GM23338 (cell line): ENCODE data around the gene FAM163A. TPM values are rescaled to one million over a fixed set of nuclear protein-coding genes. Genes with fewer than 3 reads are reported as not detected.

Source experiments
- ATAC-seq: fragments of 200-7000 bp; cut with Tn5 transposase; 3 replicates; pipeline ENCODE4 v1.9.1; 2020
- DNase-seq: peaks from one replicate; pipeline ENCODE4 v3.0.0-alpha.2; 2015; ENCODE audit warnings: low spot score
- H2AFZ ChIP-seq: fragments of 200-600 bp; sonication (generic); 2 replicates; pipeline ENCODE4 v1.8.0; 2016; ENCODE audit warnings: antibody characterized with exemption, mild to moderate bottlenecking, moderate library complexity
- H3F3A ChIP-seq: fragments of 200-600 bp; sonication (generic); replicated peaks from 2 replicates; pipeline ENCODE4 v1.8.0; 2017; ENCODE audit warnings: antibody characterized with exemption, mixed run types, low read depth
- H3K27ac ChIP-seq: fragments of 200-600 bp; sonication (generic); 2 replicates; pipeline ENCODE4 v1.6.1; 2016; ENCODE audit warnings: low read depth
- H3K27me3 ChIP-seq: fragments of 200-600 bp; sonication (generic); 2 replicates; pipeline ENCODE4 v1.8.0; 2016; ENCODE audit warnings: mild to moderate bottlenecking, mixed run types, moderate library complexity; ENCODE audit not compliant: insufficient read depth
- H3K36me3 ChIP-seq: fragments of 200-600 bp; sonication (generic); 2 replicates; pipeline ENCODE4 v1.8.0; 2016; ENCODE audit warnings: mild to moderate bottlenecking; ENCODE audit not compliant: insufficient read depth
- H3K4me1 ChIP-seq: fragments of 200-600 bp; sonication (generic); 2 replicates; pipeline ENCODE4 v1.8.0; 2016; ENCODE audit warnings: mild to moderate bottlenecking, moderate library complexity; ENCODE audit not compliant: insufficient read depth
- H3K4me2 ChIP-seq: fragments of 200-600 bp; sonication (generic); 2 replicates; pipeline ENCODE4 v1.7.1; 2017; ENCODE audit warnings: mixed run types
- H3K4me3 ChIP-seq: fragments of 200-600 bp; sonication (generic); 2 replicates; pipeline ENCODE4 v1.6.1; 2016; ENCODE audit warnings: mixed run types
- H3K79me2 ChIP-seq: fragments of 200-600 bp; sonication (generic); replicated peaks from 2 replicates; pipeline ENCODE4 v1.8.0; 2017; ENCODE audit warnings: mild to moderate bottlenecking; ENCODE audit not compliant: insufficient read depth
- H3K9me2 ChIP-seq: fragments of 200-600 bp; sonication (generic); 2 replicates; pipeline ENCODE4 v1.8.0; 2017; ENCODE audit not compliant: insufficient read depth
- H4K20me1 ChIP-seq: fragments of 200-600 bp; sonication (generic); replicated peaks from 2 replicates; pipeline ENCODE4 v1.8.0; 2017; ENCODE audit warnings: mild to moderate bottlenecking; ENCODE audit not compliant: insufficient read depth
- H3K27ac Mint-ChIP-seq: 2 replicates; pipeline ENCODE4 v1.8.0; 2020; ENCODE audit warnings: inconsistent platforms, mild to moderate bottlenecking, moderate library complexity, mixed read lengths
- H3K27me3 Mint-ChIP-seq: 3 replicates; pipeline ENCODE4 v1.8.0; 2022; ENCODE audit warnings: low read depth, mild to moderate bottlenecking, moderate library complexity, mixed read lengths, inconsistent platforms; ENCODE audit not compliant: insufficient read depth, poor library complexity
- H3K36me3 Mint-ChIP-seq: 3 replicates; pipeline ENCODE4 v1.8.0; 2021; ENCODE audit warnings: low read depth, mild to moderate bottlenecking, inconsistent platforms, moderate library complexity, mixed read lengths
- H3K4me1 Mint-ChIP-seq: 3 replicates; pipeline ENCODE4 v1.8.0; 2020; ENCODE audit warnings: mild to moderate bottlenecking, inconsistent platforms, mixed read lengths
- H3K4me3 Mint-ChIP-seq: 3 replicates; pipeline ENCODE4 v1.8.0; 2021; ENCODE audit warnings: moderate library complexity, mild to moderate bottlenecking, inconsistent platforms, mixed read lengths
- H3K9me3 Mint-ChIP-seq: 3 replicates; pipeline ENCODE4 v1.8.0; 2020; ENCODE audit warnings: moderate library complexity, mild to moderate bottlenecking, inconsistent platforms, mixed read lengths
- JUNB ChIP-seq: IDR thresholded peaks from one replicate; pipeline ENCODE4 v1.6.1; 2016; ENCODE audit warnings: antibody characterized with exemption; ENCODE audit not compliant: unreplicated experiment
- ZNF114 ChIP-seq: fragments of 250-450 bp; sonication (Bioruptor Pico); IDR thresholded peaks from 2 replicates; pipeline ENCODE4 v1.5.0; 2020; ENCODE audit warnings: mild to moderate bottlenecking, moderate library complexity
- ZNF331 ChIP-seq: fragments of 250-450 bp; sonication (Bioruptor Pico); IDR thresholded peaks from 2 replicates; pipeline ENCODE4 v1.5.0; 2020; ENCODE audit warnings: low read depth, mild to moderate bottlenecking, moderate library complexity
- polyA plus RNA-seq: library from polyadenylated mRNA; unstranded; fragments of >200 nt; fragmentation: Nextera tagmentation; extraction: Ambion mirVana; gene quantifications from 2 replicates; pipeline ENCODE4 v1.2.1, GENCODE V29; 2016
- total RNA-seq: library from RNA; depleted of rRNA; stranded (reverse); fragments of >200 nt; shearing (Covaris generic); gene quantifications from 2 replicates; pipeline ENCODE4 v1.2.3, GENCODE V29; 2014
- TF ChIP-seq, protein P1 (sequence below): IDR thresholded peaks from 2 replicates; pipeline ENCODE4 v1.6.1; 2016; ENCODE audit warnings: antibody characterized with exemption
- TF ChIP-seq, protein P2 (sequence below): fragments of 250-450 bp; sonication (Bioruptor Pico); IDR thresholded peaks from 2 replicates; pipeline ENCODE4 v1.5.0; 2020; ENCODE audit warnings: mild to moderate bottlenecking, moderate library complexity

FAM163A gene
- total and polyA plus RNA-seq, 2 experiments from 2014 or later: not detected

DNA sequence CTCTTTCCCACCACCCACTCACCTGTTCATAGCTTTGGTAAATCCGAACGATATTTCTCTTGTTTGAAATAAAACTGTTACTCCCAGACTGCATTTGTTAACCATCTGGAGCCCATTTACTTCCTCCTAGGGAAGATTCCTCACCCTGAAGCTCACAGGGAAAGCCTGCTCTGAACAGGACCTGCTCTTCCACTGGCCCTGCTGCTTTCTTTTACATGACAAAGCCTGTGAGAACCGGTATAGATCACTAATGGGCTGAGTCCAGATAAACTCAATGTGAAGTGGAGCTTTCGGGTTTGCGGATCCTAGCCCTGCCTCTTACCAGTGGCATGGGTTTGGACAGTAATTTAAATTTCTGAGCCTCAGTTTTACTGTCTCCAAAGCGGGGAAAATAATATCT, 45.2 kb downstream of the FAM163A start:
- TF ChIP-seq, protein P1, sequence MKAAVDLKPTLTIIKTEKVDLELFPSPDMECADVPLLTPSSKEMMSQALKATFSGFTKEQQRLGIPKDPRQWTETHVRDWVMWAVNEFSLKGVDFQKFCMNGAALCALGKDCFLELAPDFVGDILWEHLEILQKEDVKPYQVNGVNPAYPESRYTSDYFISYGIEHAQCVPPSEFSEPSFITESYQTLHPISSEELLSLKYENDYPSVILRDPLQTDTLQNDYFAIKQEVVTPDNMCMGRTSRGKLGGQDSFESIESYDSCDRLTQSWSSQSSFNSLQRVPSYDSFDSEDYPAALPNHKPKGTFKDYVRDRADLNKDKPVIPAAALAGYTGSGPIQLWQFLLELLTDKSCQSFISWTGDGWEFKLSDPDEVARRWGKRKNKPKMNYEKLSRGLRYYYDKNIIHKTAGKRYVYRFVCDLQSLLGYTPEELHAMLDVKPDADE: no peak
- TF ChIP-seq ZNF331: no peak
- TF ChIP-seq ZNF114 (CRISPR knock-in tag): peak; percentile 66; the same call in 1 of the 2 replicates
- TF ChIP-seq, protein P2, sequence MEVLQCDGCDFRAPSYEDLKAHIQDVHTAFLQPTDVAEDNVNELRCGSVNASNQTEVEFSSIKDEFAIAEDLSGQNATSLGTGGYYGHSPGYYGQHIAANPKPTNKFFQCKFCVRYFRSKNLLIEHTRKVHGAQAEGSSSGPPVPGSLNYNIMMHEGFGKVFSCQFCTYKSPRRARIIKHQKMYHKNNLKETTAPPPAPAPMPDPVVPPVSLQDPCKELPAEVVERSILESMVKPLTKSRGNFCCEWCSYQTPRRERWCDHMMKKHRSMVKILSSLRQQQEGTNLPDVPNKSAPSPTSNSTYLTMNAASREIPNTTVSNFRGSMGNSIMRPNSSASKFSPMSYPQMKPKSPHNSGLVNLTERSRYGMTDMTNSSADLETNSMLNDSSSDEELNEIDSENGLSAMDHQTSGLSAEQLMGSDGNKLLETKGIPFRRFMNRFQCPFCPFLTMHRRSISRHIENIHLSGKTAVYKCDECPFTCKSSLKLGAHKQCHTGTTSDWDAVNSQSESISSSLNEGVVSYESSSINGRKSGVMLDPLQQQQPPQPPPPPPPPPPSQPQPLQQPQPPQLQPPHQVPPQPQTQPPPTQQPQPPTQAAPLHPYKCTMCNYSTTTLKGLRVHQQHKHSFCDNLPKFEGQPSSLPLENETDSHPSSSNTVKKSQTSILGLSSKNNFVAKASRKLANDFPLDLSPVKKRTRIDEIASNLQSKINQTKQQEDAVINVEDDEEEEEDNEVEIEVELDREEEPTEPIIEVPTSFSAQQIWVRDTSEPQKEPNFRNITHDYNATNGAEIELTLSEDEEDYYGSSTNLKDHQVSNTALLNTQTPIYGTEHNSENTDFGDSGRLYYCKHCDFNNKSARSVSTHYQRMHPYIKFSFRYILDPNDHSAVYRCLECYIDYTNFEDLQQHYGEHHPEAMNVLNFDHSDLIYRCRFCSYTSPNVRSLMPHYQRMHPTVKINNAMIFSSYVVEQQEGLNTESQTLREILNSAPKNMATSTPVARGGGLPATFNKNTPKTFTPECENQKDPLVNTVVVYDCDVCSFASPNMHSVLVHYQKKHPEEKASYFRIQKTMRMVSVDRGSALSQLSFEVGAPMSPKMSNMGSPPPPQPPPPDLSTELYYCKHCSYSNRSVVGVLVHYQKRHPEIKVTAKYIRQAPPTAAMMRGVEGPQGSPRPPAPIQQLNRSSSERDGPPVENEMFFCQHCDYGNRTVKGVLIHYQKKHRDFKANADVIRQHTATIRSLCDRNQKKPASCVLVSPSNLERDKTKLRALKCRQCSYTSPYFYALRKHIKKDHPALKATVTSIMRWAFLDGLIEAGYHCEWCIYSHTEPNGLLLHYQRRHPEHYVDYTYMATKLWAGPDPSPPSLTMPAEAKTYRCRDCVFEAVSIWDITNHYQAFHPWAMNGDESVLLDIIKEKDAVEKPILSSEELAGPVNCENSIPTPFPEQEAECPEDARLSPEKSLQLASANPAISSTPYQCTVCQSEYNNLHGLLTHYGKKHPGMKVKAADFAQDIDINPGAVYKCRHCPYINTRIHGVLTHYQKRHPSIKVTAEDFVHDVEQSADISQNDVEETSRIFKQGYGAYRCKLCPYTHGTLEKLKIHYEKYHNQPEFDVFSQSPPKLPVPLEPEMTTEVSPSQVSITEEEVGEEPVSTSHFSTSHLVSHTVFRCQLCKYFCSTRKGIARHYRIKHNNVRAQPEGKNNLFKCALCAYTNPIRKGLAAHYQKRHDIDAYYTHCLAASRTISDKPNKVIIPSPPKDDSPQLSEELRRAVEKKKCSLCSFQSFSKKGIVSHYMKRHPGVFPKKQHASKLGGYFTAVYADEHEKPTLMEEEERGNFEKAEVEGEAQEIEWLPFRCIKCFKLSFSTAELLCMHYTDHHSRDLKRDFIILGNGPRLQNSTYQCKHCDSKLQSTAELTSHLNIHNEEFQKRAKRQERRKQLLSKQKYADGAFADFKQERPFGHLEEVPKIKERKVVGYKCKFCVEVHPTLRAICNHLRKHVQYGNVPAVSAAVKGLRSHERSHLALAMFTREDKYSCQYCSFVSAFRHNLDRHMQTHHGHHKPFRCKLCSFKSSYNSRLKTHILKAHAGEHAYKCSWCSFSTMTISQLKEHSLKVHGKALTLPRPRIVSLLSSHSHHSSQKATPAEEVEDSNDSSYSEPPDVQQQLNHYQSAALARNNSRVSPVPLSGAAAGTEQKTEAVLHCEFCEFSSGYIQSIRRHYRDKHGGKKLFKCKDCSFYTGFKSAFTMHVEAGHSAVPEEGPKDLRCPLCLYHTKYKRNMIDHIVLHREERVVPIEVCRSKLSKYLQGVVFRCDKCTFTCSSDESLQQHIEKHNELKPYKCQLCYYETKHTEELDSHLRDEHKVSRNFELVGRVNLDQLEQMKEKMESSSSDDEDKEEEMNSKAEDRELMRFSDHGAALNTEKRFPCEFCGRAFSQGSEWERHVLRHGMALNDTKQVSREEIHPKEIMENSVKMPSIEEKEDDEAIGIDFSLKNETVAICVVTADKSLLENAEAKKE (CRISPR knock-in tag): peak; percentile 98
- H3K4me3 ChIP-seq: no peak overlapping the region
- DNase-seq: peak; percentile 83
- no peaks in the 10 kb centered on the region for H3K36me3 Mint-ChIP-seq
- H3K27me3 Mint-ChIP-seq: peaks cover 4% of the 10 kb centered on the region
- no peaks in the 10 kb centered on the region for H3K36me3 ChIP-seq
- H3K79me2 ChIP-seq: no peaks in the 10 kb centered on the region
- H3F3A ChIP-seq: no peaks in the 10 kb centered on the region
- H3K4me2 ChIP-seq: peak overlapping the region; percentile 55; the same call in 1 of the 2 replicates
- H3K9me3 Mint-ChIP-seq: no peaks in the 10 kb centered on the region
- H3K4me1 ChIP-seq: peaks cover 18% of the 10 kb centered on the region
- no peak overlapping the region for H2AFZ ChIP-seq
- peak; percentile 99 for ATAC-seq
- H3K27me3 ChIP-seq: no peaks in the 10 kb centered on the region
- no peak overlapping the region for H3K27ac ChIP-seq
- peaks cover 22% of the 10 kb centered on the region for H3K4me1 Mint-ChIP-seq
- no peaks in the 10 kb centered on the region for H3K9me2 ChIP-seq
- no peak overlapping the region; the same call in 2 of the 3 replicates for H3K4me3 Mint-ChIP-seq
- H4K20me1 ChIP-seq: no peaks in the 10 kb centered on the region
- H3K27ac Mint-ChIP-seq: no peak overlapping the region

DNA sequence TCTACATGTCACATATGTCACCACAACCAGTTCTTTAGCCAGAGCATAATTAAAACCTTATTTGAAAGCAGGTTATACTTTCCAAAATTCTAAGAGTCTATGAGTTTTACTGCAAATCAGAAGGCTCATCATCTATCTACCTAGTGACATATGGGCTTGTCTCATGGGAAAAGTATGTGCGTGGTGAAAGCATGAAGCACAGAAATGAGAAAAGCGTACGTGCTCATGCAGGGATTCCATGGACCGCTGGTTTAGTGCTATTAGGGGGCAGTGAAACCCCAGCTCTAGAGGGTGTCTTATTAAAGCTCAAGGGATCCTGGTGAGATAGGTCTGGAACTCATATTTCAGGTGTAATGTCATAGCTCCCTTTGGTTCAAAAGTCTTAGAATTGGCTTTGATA, 50.2 kb downstream of the FAM163A start:
- Histone ChIP-seq H3K27ac (no peak overlapping the region), H3K36me3 (no peaks in the 10 kb centered on the region), H3K4me2 (no peak overlapping the region), H3F3A (no peaks in the 10 kb centered on the region), H3K4me1 (0 out of 2 replicates have a peak, but pooled peaks cover 6% of the 10 kb centered on the region), H3K9me2 (no peaks in the 10 kb centered on the region), H3K79me2 (no peaks in the 10 kb centered on the region), H3K4me3 (no peak overlapping the region), H3K27me3 (no peaks in the 10 kb centered on the region), H2AFZ (no peak overlapping the region), H4K20me1 (no peaks in the 10 kb centered on the region)
- Mint-ChIP-seq H3K4me1 (peaks cover 20% of the 10 kb centered on the region), H3K27me3 (no peaks in the 10 kb centered on the region), H3K36me3 (no peaks in the 10 kb centered on the region), H3K4me3 (no peak overlapping the region), H3K27ac (no peak overlapping the region), H3K9me3 (no peaks in the 10 kb centered on the region)
- ATAC-seq (no peak), DNase-seq (no peak)
- TF ChIP-seq JUNB (no peak), ZNF331 (no peak)
